SK-N-SH (cell line): ENCODE measurements around the gene TCIRG1.

Experiments
- CTCF ChIP-seq: fragments of 200-600 bp; sonication (generic); IDR thresholded peaks from 2 replicates; pipeline ENCODE4 v1.6.1; 2017; ENCODE audit warnings: antibody characterized with exemption, mild to moderate bottlenecking, moderate library complexity
- POLR2AphosphoS5 ChIP-seq: IDR thresholded peaks from 2 replicates; pipeline ENCODE4 v1.6.1; 2012; ENCODE audit warnings: low read depth, low read length
- REST ChIP-seq: IDR thresholded peaks from 2 replicates; pipeline ENCODE4 v1.6.1; 2012; ENCODE audit warnings: mild to moderate bottlenecking, low read depth, low read length, moderate library complexity
- YY1 ChIP-seq: IDR thresholded peaks from 2 replicates; pipeline ENCODE4 v1.4.0; 2012; ENCODE audit warnings: low read depth, mild to moderate bottlenecking

- TF ChIP-seq CTCF: no peak
- TF ChIP-seq YY1: no peak
- TF ChIP-seq REST: no peak
- TF ChIP-seq POLR2AphosphoS5: no peak
Measured at GRCh38 chr11:68006606-68007166, 32.1 kb upstream of the TCIRG1 start.
